ENCODE measurements around the gene ACR.

ACR gene

DNA sequence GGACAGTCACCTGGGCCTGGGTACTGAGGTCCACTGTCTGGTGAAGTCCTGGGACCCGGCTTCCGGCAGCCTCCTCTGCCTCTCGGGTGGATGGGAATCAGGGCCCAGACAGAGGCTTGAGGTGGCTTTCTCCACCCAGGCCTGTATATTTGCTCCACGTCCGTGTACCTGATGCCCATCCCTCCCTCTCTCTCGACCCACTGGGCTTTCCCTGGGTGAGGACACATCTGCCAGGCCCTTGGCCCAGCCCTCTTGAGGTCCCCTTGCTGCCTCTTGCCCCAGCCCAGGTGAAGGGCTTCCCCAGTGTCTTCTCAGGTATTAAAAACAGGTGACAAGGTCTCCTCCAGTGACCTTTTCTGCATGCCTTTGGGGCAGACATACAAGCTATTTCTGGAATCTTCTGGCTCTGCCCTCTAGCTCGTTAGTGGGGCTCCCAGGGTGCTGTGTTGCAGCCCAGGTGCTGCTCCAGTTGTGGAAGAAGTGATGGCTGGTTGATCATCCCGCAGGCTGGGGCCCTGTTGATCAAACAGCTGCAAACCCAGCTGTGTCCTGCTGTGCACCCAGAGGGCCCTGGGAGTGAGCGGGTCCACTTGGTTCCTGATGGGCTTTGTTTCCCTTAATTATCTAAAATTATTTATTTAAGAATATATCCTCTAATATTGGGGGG, 25.5 kb upstream of the ACR start:
- Histone ChIP-seq H3K79me1 (ENCODE audit: low read depth, low read length) (no peaks in the 10 kb centered on the region), H3K23ac (ENCODE audit: low read depth, low read length, poor library complexity) (no peak overlapping the region), H3K14ac (ENCODE audit: low read length) (no peak overlapping the region), H2BK12ac (ENCODE audit: low read length) (no peak overlapping the region), H3K36me3 (replicated peaks in 1 of 2; ENCODE audit: control insufficient read depth in 2 of 2, insufficient read depth in 2 of 2, low read length in 2 of 2) (peaks cover 22 to 74% of the 10 kb centered on the region in 2 donors), H3K27me3 (ENCODE audit: control insufficient read depth in 3 of 3, insufficient read depth in 3 of 3, low read depth in 1 of 3, low read length in 3 of 3) (no peaks in the 10 kb centered on the region), H2AK5ac (ENCODE audit: low read depth, low read length) (no peak overlapping the region), H3K27ac (replicated peaks; ENCODE audit: low read length) (no peak overlapping the region), H3K4ac (ENCODE audit: low read length) (no peak overlapping the region), H3K9me3 (replicated peaks in 1 of 2; ENCODE audit: control insufficient read depth in 2 of 2, insufficient read depth in 1 of 2, low read depth in 1 of 2, low read length in 2 of 2) (peaks cover 0 to 3% of the 10 kb centered on the region in 2 donors), H4K91ac (ENCODE audit: low read depth, low read length, poor library complexity) (no peak overlapping the region), H2AFZ (ENCODE audit: low read length) (no peak overlapping the region), H2BK120ac (ENCODE audit: low read depth, low read length) (no peak overlapping the region), H4K8ac (ENCODE audit: low read depth, low read length) (no peak overlapping the region), H3K4me2 (ENCODE audit: insufficient read depth, low read length, poor library complexity, severe bottlenecking) (no peak overlapping the region), H3K4me1 (ENCODE audit: control insufficient read depth in 2 of 2, insufficient read depth in 1 of 2, low read depth in 1 of 2, low read length in 2 of 2) (peaks cover 0 to 6% of the 10 kb centered on the region in 2 donors), H2BK15ac (ENCODE audit: low read length) (no peak overlapping the region), H3K4me3 (ENCODE audit: low read length in 2 of 2) (no peak overlapping the region), H3K9ac (ENCODE audit: low read depth, low read length, poor library complexity) (no peak overlapping the region), H2BK5ac (ENCODE audit: low read length) (no peak overlapping the region), H3K18ac (ENCODE audit: low read length) (no peak overlapping the region)
- no peak for DNase-seq (ENCODE audit: low spot score)
- no CpG with 5 or more reads among the region's 9 CpGs for WGBS, 2 donors (ENCODE audit: extremely low coverage in 2 of 2, insufficient read length in 2 of 2, insufficient replicate concordance in 1 of 2)

DNA sequence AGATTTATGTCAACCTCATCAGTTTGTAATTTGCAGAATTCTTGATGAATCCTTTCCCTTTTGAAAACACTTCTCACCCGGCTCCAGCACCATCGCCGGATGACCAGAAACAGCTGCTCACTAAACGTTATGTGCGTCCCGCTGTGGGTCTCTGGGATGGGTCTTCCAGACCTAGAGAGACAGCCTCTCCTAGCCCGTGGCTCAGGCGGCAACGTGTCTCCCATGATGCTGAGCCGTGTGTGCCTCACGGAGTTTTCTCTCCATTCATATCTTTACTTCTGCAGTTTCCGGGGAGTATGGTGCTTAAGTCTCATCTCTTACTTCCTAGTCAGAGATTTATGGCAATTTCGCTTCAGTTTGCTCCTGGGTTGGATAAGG, 25.0 kb upstream of the ACR start:
- Histone ChIP-seq H2BK120ac (ENCODE audit: low read depth, low read length) (no peak overlapping the region), H4K8ac (ENCODE audit: low read depth, low read length) (no peak overlapping the region), H3K18ac (ENCODE audit: low read length) (no peak overlapping the region), H2AFZ (ENCODE audit: low read length) (no peak overlapping the region), H2BK5ac (ENCODE audit: low read length) (no peak overlapping the region), H3K4me2 (ENCODE audit: insufficient read depth, low read length, poor library complexity, severe bottlenecking) (no peak overlapping the region), H3K27me3 (ENCODE audit: control insufficient read depth in 3 of 3, insufficient read depth in 3 of 3, low read depth in 1 of 3, low read length in 3 of 3) (no peaks in the 10 kb centered on the region), H3K9me3 (replicated peaks in 1 of 2; ENCODE audit: control insufficient read depth in 2 of 2, insufficient read depth in 1 of 2, low read depth in 1 of 2, low read length in 2 of 2) (peaks cover 0 to 3% of the 10 kb centered on the region in 2 donors), H3K27ac (replicated peaks; ENCODE audit: low read length) (no peak overlapping the region), H3K4me1 (ENCODE audit: control insufficient read depth in 2 of 2, insufficient read depth in 1 of 2, low read depth in 1 of 2, low read length in 2 of 2) (peaks cover 0 to 6% of the 10 kb centered on the region in 2 donors), H3K9ac (ENCODE audit: low read depth, low read length, poor library complexity) (no peak overlapping the region), H3K23ac (ENCODE audit: low read depth, low read length, poor library complexity) (no peak overlapping the region), H2BK12ac (ENCODE audit: low read length) (no peak overlapping the region), H3K4ac (ENCODE audit: low read length) (no peak overlapping the region), H3K4me3 (ENCODE audit: low read length in 2 of 2) (no peak overlapping the region), H2AK5ac (ENCODE audit: low read depth, low read length) (no peak overlapping the region), H3K36me3 (replicated peaks in 1 of 2; ENCODE audit: control insufficient read depth in 2 of 2, insufficient read depth in 2 of 2, low read length in 2 of 2) (peaks cover 23 to 70% of the 10 kb centered on the region in 2 donors), H4K91ac (ENCODE audit: low read depth, low read length, poor library complexity) (no peak overlapping the region), H3K14ac (ENCODE audit: low read length) (no peak overlapping the region), H3K79me1 (ENCODE audit: low read depth, low read length) (no peaks in the 10 kb centered on the region), H2BK15ac (ENCODE audit: low read length) (no peak overlapping the region)
- no peak for DNase-seq (ENCODE audit: low spot score)
- no CpG with 5 or more reads among the region's 13 CpGs for WGBS, 2 donors (ENCODE audit: extremely low coverage in 2 of 2, insufficient read length in 2 of 2, insufficient replicate concordance in 1 of 2)

DNA sequence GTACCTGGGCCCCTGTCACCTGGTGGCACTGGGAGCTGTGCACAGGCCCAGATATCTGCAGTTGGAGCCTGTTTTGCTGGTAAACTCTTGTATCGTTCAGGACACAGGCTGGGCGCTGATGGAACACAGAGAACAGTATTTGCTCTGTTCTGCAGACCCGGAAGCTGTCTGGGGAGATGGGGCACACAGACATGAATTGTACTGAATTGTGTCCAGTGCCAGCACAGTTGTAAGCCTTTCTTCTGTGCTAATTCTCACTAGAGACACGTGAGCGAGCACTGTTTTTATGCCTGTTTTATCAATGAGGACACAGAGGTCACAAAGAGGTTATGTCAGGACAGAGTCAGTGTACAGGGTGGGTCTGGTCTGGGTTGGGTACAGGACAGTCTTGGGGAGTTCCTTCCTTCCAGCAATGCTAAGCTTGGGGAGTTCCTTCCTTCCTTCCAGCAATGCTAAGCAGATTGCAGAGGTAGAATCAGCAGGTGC, 24.4 kb upstream of the ACR start:
- Histone ChIP-seq H3K9me3 (replicated peaks in 1 of 2; ENCODE audit: control insufficient read depth in 2 of 2, insufficient read depth in 1 of 2, low read depth in 1 of 2, low read length in 2 of 2) (peaks cover 0 to 3% of the 10 kb centered on the region in 2 donors), H3K4me3 (ENCODE audit: low read length in 2 of 2) (no peak overlapping the region), H4K91ac (ENCODE audit: low read depth, low read length, poor library complexity) (no peak overlapping the region), H2BK12ac (ENCODE audit: low read length) (no peak overlapping the region), H3K4me2 (ENCODE audit: insufficient read depth, low read length, poor library complexity, severe bottlenecking) (no peak overlapping the region), H3K27me3 (ENCODE audit: control insufficient read depth in 3 of 3, insufficient read depth in 3 of 3, low read depth in 1 of 3, low read length in 3 of 3) (peaks cover 0 to 3% (median 0%) of the 10 kb centered on the region in 3 experiments), H3K9ac (ENCODE audit: low read depth, low read length, poor library complexity) (no peak overlapping the region), H2AFZ (ENCODE audit: low read length) (no peak overlapping the region), H3K4me1 (ENCODE audit: control insufficient read depth in 2 of 2, insufficient read depth in 1 of 2, low read depth in 1 of 2, low read length in 2 of 2) (peaks cover 0 to 6% of the 10 kb centered on the region in 2 donors), H3K79me1 (ENCODE audit: low read depth, low read length) (no peaks in the 10 kb centered on the region), H2AK5ac (ENCODE audit: low read depth, low read length) (no peak overlapping the region), H2BK120ac (ENCODE audit: low read depth, low read length) (no peak overlapping the region), H4K8ac (ENCODE audit: low read depth, low read length) (no peak overlapping the region), H3K27ac (replicated peaks; ENCODE audit: low read length) (no peak overlapping the region), H3K14ac (ENCODE audit: low read length) (no peak overlapping the region), H2BK5ac (ENCODE audit: low read length) (no peak overlapping the region), H2BK15ac (ENCODE audit: low read length) (no peak overlapping the region), H3K18ac (ENCODE audit: low read length) (no peak overlapping the region), H3K36me3 (replicated peaks in 1 of 2; ENCODE audit: control insufficient read depth in 2 of 2, insufficient read depth in 2 of 2, low read length in 2 of 2) (peaks cover 23 to 67% of the 10 kb centered on the region in 2 donors), H3K23ac (ENCODE audit: low read depth, low read length, poor library complexity) (no peak overlapping the region), H3K4ac (ENCODE audit: low read length) (no peak overlapping the region)
- no CpG with 5 or more reads among the region's 5 CpGs for WGBS, 2 donors (ENCODE audit: extremely low coverage in 2 of 2, insufficient read length in 2 of 2, insufficient replicate concordance in 1 of 2)
- DNase-seq (ENCODE audit: low spot score): no peak

DNA sequence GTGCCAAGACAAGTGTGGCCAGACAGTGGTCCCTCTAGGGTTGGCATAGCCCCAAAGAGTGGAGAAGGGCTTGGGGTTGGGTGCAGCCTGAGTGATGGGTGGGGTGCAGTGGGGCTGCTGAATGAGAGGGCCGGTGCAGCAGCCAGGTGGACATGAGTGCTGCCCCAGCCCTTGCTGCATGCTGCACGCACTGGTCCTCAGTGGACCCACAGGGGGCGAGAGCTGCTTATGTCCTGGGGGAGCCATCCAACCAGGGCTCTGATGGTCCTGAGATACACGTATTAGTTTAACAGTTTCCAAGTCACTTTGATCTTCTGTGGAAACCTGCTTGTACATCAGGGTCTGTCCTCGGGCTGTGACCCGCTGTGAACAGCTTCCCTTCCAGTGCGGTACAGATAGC, 23.9 kb upstream of the ACR start:
- Histone ChIP-seq H3K27ac (replicated peaks; ENCODE audit: low read length) (no peak overlapping the region), H3K4me2 (ENCODE audit: insufficient read depth, low read length, poor library complexity, severe bottlenecking) (no peak overlapping the region), H3K4me1 (ENCODE audit: control insufficient read depth in 2 of 2, insufficient read depth in 1 of 2, low read depth in 1 of 2, low read length in 2 of 2) (peaks cover 0 to 6% of the 10 kb centered on the region in 2 donors), H3K4ac (ENCODE audit: low read length) (no peak overlapping the region), H2BK15ac (ENCODE audit: low read length) (no peak overlapping the region), H3K23ac (ENCODE audit: low read depth, low read length, poor library complexity) (peak overlapping the region; percentile 12), H3K4me3 (ENCODE audit: low read length in 2 of 2) (no peak overlapping the region), H3K79me1 (ENCODE audit: low read depth, low read length) (no peaks in the 10 kb centered on the region), H3K9ac (ENCODE audit: low read depth, low read length, poor library complexity) (no peak overlapping the region), H4K91ac (ENCODE audit: low read depth, low read length, poor library complexity) (no peak overlapping the region), H2BK120ac (ENCODE audit: low read depth, low read length) (no peak overlapping the region), H2BK12ac (ENCODE audit: low read length) (no peak overlapping the region), H3K14ac (ENCODE audit: low read length) (no peak overlapping the region), H4K8ac (ENCODE audit: low read depth, low read length) (no peak overlapping the region), H2BK5ac (ENCODE audit: low read length) (no peak overlapping the region), H2AFZ (ENCODE audit: low read length) (no peak overlapping the region), H3K36me3 (replicated peaks in 1 of 2; ENCODE audit: control insufficient read depth in 2 of 2, insufficient read depth in 2 of 2, low read length in 2 of 2) (peaks cover 23 to 62% of the 10 kb centered on the region in 2 donors), H3K9me3 (replicated peaks in 1 of 2; ENCODE audit: control insufficient read depth in 2 of 2, insufficient read depth in 1 of 2, low read depth in 1 of 2, low read length in 2 of 2) (peaks cover 0 to 3% of the 10 kb centered on the region in 2 donors), H3K18ac (ENCODE audit: low read length) (no peak overlapping the region), H2AK5ac (ENCODE audit: low read depth, low read length) (no peak overlapping the region), H3K27me3 (ENCODE audit: control insufficient read depth in 3 of 3, insufficient read depth in 3 of 3, low read depth in 1 of 3, low read length in 3 of 3) (peaks cover 0 to 6% (median 0%) of the 10 kb centered on the region in 3 experiments)
- DNase-seq (ENCODE audit: low spot score): no peak
- WGBS, 2 donors (ENCODE audit: extremely low coverage in 2 of 2, insufficient read length in 2 of 2, insufficient replicate concordance in 1 of 2): no CpG with 5 or more reads among the region's 7 CpGs
